Measurements from ENCODE around the gene GPR35.

DNA sequence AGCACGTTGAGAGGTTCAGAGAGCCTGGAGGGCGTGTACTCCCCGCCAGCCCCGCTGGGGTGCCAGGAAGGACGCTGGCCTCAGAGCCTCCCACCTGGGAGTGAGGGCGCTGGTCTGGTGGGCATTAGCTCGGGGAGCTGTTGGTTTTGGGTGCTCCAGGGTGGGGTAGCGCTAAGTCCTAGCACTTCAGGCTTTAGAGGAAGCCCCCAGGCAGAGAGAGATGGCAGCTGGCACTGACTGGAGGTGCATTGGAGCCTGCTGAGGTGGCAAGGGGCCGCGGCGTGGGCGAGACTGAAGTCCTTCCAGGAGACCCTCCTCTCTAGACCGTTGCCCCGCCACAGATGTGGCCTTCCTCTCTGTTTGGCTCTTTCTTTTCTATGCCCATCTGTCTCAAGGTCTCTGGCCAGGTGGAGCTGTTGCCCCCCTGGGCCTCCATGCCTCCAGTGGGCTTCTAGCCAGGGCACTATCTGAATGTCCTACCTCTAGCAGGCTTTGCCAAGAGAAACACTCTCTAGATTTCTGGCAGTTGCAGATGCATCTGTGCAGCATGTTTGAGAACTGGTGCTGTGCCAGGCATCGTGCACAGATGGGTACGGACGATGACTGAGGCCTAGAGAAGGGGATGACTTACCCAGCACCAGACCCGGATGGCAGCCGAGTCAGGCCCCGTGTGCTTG, 32.1 kb upstream of the GPR35 start:
- no peak for TF ChIP-seq MAF1 (CRISPR knock-in tag; IDR thresholded peaks at IDR 0.05; ENCODE audit: borderline replicate concordance)
- TF ChIP-seq JUN (CRISPR knock-in tag; IDR thresholded peaks at IDR 0.05) = no peak
- TF ChIP-seq ZNF274 (CRISPR knock-in tag; IDR thresholded peaks at IDR 0.05) = no peak
- TF ChIP-seq KAT2B (IDR thresholded peaks at IDR 0.05; ENCODE audit: borderline replicate concordance, low read depth, low read length) = no peak
- TF ChIP-seq ZNF775 (CRISPR knock-in tag; IDR thresholded peaks at IDR 0.05; ENCODE audit: borderline replicate concordance) = no peak
- TF ChIP-seq MTA3 (CRISPR knock-in tag; IDR thresholded peaks at IDR 0.05) = no peak
- no peak for TF ChIP-seq FOSL2 (CRISPR knock-in tag; IDR thresholded peaks at IDR 0.05)
